HepG2 (cell line): ENCODE data around the gene AEBP1. TPM values are rescaled to one million over a fixed set of nuclear protein-coding genes. Genes with fewer than 3 reads are reported as not detected.

ENCODE experiments used
- ATAC-seq: fragments of 200-7000 bp; cut with Tn5 transposase; 3 replicates; pipeline ENCODE4 v1.9.1; 2020; ENCODE audit warnings: mild to moderate bottlenecking, moderate library complexity
- BruUV-seq: library from RNA; stranded (reverse); fragments of 400-500 nt; replicated peaks from 2 replicates; lab custom pipeline; 2021; lab: Mats Ljungman, UMichigan
- CTCF ChIA-PET: fragments of 300-600 bp; formaldehyde crosslinking; extraction: SDS; loops from one replicate; lab custom pipeline; 2021; ENCODE audit warnings: low total read pairs, inconsistent platforms, low intra/inter-chr PET ratio; lab: Yijun Ruan, JAX
- POLR2A ChIA-PET: fragments of 350-600 bp; sonication (Branson Sonifier 250); formaldehyde crosslinking; loops from one replicate; lab custom pipeline; 2020; ENCODE audit warnings: antibody characterized with exemption, inconsistent platforms; lab: Yijun Ruan, JAX
- DNase-seq: peaks from one replicate; pipeline ENCODE4 v3.0.0-alpha.2; 2015; ENCODE audit warnings: low spot score
- FAIRE-seq: peaks from 3 replicates; lab custom pipeline; 2011; peaks lifted over from hg19 to GRCh38; lab: Jason Lieb, UNC
- H2AFZ ChIP-seq: one replicate; pipeline ENCODE4 v1.6.1; 2011; ENCODE audit warnings: low read length, inconsistent platforms
- H3K27ac ChIP-seq: fragments of 300-600 bp; 3 replicates; pipeline ENCODE4 v1.8.0; 2011; ENCODE audit warnings: mixed run types, mild to moderate bottlenecking, mixed read lengths, low read length, inconsistent platforms; ENCODE audit not compliant: insufficient read depth; ENCODE audit errors: extremely low read length
- H3K27me3 ChIP-seq, 2 experiments: fragments of 200-600 bp in 1 of 2; 2 replicates in 1 of 2; 3 replicates in 1 of 2; pipeline versions ENCODE4 v1.6.0 to v1.8.0; 2011; ENCODE audit warnings: low read length in 2 of 2, mild to moderate bottlenecking in 2 of 2, moderate library complexity in 2 of 2, inconsistent platforms in 1 of 2; ENCODE audit not compliant: insufficient read depth in 2 of 2, control insufficient read depth in 1 of 2
- H3K36me3 ChIP-seq, 2 experiments: fragments of 200-600 bp in 1 of 2; replicated peaks in 1 of 2; 2 replicates in 1 of 2; 3 replicates in 1 of 2; pipeline versions ENCODE4 v1.5.1 to v1.8.0; 2011; ENCODE audit warnings: low read length in 2 of 2, inconsistent platforms in 1 of 2; ENCODE audit not compliant: insufficient read depth in 2 of 2, control insufficient read depth in 1 of 2
- H3K4me1 ChIP-seq: 2 replicates; pipeline ENCODE4 v1.5.1; 2012; ENCODE audit warnings: low read length, inconsistent platforms; ENCODE audit not compliant: insufficient read depth
- H3K4me2 ChIP-seq: 2 replicates; pipeline ENCODE4 v1.6.0; 2011; ENCODE audit warnings: low read depth, low read length, inconsistent platforms
- H3K4me3 ChIP-seq, 3 experiments: fragments of 200-600 bp in 1 of 3; sonication (generic), shearing (Covaris generic) in 1 of 3; replicated peaks in 1 of 3; 2 replicates each; pipeline ENCODE4 v1.5.1; 2011 to 2016; ENCODE audit warnings: low read length in 3 of 3, inconsistent platforms in 2 of 3, low read depth in 2 of 3, mild to moderate bottlenecking in 2 of 3, control low read depth in 1 of 3, mixed read lengths in 1 of 3; ENCODE audit not compliant: insufficient read depth in 1 of 3
- H3K79me2 ChIP-seq: one replicate; pipeline ENCODE4 v1.6.1; 2011; ENCODE audit warnings: low read length, inconsistent platforms; ENCODE audit not compliant: insufficient read depth
- H3K9ac ChIP-seq: 2 replicates; pipeline ENCODE4 v1.6.0; 2011; ENCODE audit warnings: mild to moderate bottlenecking, low read depth, low read length, inconsistent platforms; ENCODE audit not compliant: insufficient read depth
- H3K9me3 ChIP-seq: 2 replicates; pipeline ENCODE4 v1.5.1; 2012; ENCODE audit warnings: mild to moderate bottlenecking, low read length
- H4K20me1 ChIP-seq: 2 replicates; pipeline ENCODE4 v1.6.0; 2011; ENCODE audit warnings: inconsistent platforms, mild to moderate bottlenecking, low read length, moderate library complexity; ENCODE audit not compliant: insufficient read depth
- WGBS: methylation state at CpG from one replicate; pipeline ENCODE4 v1.1.6; 2017; ENCODE audit warnings: low lambda C conversion rate; 5-methylcytosine and 5-hydroxymethylcytosine counted together
- in situ Hi-C: cut with HindIII; loops from 2 replicates; pipeline ENCODE4 v1.10.0; 2017; ENCODE audit warnings: low pct_unique_long_range_greater_than_20kb; ENCODE audit not compliant: extremely low pct_ligation_motif_present
- intact Hi-C: fragments of 100-400 bp; cut with micrococcal nuclease; formaldehyde crosslinking; loops from one replicate; pipeline ENCODE4 v1.10.0; 2022; ENCODE audit not compliant: unreplicated experiment
- polyA plus RNA-seq, 8 experiments: library from polyadenylated mRNA; depleted of rRNA in 3 of 8; stranded (reverse) in 7 of 8; unstranded in 1 of 8; fragments of >200 nt; fragmentation: Illumina TruSeq in 4 of 8; extraction: Trizol in 4 of 8; gene quantifications; 2 replicates each; pipeline versions ENCODE4 v1.2.1 to v1.2.3, GENCODE V29; 2011 to 2016; ENCODE audit warnings: low read depth in 4 of 8, missing spikeins in 1 of 8, mixed read lengths in 1 of 8; ENCODE audit not compliant: insufficient read depth in 1 of 8
- total RNA-seq, 5 experiments: library from RNA; depleted of rRNA; stranded (reverse); fragments of >200 nt; fragmentation: Illumina TruSeq; extraction: Trizol; gene quantifications; 2 replicates each; pipeline ENCODE4 v1.2.3, GENCODE V29; 2016; ENCODE audit warnings: low read depth in 1 of 5
- TF ChIP-seq, protein P1 (sequence below): IDR thresholded peaks from 2 replicates; pipeline ENCODE4 v1.6.1; 2016; ENCODE audit warnings: low read depth, borderline replicate concordance
- TF ChIP-seq, protein P2 (sequence below): sonication (generic); formaldehyde crosslinking; IDR thresholded peaks from 2 replicates; pipeline ENCODE4 v1.5.0; 2020; ENCODE audit warnings: missing genetic modification reagents
- TF ChIP-seq, protein P3 (sequence below): sonication (generic); formaldehyde crosslinking; IDR thresholded peaks from 2 replicates; pipeline ENCODE4 v1.8.1; 2023; ENCODE audit warnings: missing genetic modification reagents, inconsistent platforms, borderline replicate concordance
- TF ChIP-seq, protein P4 (sequence below): sonication (generic); formaldehyde crosslinking; IDR thresholded peaks from 2 replicates; pipeline ENCODE4 v1.8.1; 2023; ENCODE audit warnings: mild to moderate bottlenecking, moderate library complexity, missing genetic modification reagents

AEBP1 gene
- total and polyA plus RNA-seq, 2 of the 13 experiments (the other 11 are each of a cell fraction or from before 2014, with no cell fraction given), result 0.22 to 0.55 TPM

DNA sequence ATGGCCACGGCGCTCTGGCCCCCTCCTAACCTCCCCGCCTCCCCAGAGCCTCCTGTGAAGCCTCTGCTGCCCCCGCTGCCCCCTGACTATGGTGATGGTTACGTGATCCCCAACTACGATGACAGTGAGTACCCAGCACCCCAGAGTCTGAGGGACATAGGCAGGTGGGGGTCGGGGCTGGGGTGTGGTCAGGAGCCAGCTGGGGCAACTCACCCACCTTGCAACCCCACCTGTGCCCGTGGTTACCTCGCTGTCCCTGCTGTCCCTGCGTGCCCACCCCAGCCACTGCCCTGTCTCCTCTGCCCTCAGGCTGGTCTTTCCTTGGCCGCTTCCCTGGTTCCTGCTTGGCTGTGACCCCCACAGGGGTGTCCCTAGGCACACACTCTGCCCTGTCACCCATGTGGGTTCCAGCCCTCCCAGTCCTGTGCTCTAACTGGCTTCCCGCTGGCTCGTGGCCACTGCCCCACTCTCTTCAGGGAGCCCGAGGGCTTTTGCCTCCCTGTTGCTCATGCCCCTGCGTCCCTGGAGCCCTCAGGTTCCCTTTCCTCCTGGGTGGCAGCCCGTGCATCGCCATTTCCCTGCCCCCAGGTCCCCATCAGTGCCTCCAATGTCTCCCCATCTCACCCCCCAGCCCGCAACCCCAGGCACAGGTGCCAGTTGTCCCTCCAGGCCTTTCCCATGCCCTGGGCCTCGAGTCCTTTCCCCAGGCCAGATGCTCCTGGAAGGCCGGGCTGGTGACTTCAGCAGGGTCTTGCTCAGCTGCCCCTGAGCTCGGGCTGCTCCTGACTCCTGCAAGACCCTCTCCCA is 4.0 kb downstream of the AEBP1 start (continued):
- TF ChIP-seq, protein P1, sequence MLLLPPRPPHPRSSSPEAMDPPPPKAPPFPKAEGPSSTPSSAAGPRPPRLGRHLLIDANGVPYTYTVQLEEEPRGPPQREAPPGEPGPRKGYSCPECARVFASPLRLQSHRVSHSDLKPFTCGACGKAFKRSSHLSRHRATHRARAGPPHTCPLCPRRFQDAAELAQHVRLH (CRISPR knock-in tag), result no peak
- TF ChIP-seq, protein P2, sequence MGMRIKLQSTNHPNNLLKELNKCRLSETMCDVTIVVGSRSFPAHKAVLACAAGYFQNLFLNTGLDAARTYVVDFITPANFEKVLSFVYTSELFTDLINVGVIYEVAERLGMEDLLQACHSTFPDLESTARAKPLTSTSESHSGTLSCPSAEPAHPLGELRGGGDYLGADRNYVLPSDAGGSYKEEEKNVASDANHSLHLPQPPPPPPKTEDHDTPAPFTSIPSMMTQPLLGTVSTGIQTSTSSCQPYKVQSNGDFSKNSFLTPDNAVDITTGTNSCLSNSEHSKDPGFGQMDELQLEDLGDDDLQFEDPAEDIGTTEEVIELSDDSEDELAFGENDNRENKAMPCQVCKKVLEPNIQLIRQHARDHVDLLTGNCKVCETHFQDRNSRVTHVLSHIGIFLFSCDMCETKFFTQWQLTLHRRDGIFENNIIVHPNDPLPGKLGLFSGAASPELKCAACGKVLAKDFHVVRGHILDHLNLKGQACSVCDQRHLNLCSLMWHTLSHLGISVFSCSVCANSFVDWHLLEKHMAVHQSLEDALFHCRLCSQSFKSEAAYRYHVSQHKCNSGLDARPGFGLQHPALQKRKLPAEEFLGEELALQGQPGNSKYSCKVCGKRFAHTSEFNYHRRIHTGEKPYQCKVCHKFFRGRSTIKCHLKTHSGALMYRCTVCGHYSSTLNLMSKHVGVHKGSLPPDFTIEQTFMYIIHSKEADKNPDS (CRISPR knock-in tag), result no peak
- TF ChIP-seq, protein P3, sequence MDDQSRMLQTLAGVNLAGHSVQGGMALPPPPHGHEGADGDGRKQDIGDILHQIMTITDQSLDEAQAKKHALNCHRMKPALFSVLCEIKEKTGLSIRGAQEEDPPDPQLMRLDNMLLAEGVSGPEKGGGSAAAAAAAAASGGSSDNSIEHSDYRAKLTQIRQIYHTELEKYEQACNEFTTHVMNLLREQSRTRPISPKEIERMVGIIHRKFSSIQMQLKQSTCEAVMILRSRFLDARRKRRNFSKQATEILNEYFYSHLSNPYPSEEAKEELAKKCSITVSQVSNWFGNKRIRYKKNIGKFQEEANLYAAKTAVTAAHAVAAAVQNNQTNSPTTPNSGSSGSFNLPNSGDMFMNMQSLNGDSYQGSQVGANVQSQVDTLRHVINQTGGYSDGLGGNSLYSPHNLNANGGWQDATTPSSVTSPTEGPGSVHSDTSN, result no peak

DNA sequence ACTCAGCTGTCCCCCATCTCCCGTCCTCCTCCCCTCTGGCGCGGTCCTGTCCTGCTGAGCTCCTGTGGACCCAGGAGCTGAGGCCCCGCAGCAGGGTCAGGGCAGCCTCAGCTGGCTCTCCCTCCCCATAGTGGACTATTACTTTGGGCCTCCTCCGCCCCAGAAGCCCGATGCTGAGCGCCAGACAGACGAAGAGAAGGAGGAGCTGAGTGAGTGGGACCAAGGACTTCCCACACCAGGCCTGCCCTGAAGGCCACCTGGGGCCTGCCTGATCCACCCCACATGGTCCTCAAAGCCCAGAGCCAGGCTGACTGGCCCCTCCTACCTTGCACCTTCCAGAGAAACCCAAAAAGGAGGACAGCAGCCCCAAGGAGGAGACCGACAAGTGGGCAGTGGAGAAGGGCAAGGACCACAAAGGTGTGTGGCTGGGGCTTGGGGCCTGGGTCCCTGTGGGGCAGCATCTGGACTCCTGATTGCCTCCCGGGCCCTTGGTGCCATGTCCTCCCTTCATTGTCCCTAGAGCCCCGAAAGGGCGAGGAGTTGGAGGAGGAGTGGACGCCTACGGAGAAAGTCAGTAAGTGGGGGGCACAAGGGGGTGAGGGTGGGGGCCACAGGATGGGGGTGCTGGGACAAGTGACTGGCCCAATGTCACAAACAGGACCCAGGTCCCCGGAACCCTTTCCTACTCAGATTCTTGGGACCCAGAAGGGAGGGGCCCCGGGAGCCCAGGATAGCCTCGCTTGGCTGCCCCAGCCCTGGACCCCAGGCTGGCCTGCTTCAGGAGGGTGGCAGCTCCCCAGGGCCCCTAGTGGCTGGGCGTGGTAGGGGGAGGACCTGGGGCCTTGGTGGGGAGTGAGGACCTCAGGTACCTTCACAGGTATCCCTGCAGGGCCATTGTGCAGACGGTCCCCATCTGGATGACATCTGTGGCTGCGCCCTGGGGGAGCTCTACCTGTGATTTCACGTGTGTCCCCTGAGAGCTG is 4.9 kb downstream of the AEBP1 start:
- no peaks in the 10 kb centered on the region for H3K9me3 ChIP-seq
- no peaks in the 10 kb centered on the region for H3K79me2 ChIP-seq
- ChIA-PET POLR2A (interaction anchor here (2.3 kb wide), 1 partner anchor 8 kb away, joined by 5 read pairs; no protein-coding TSS in a partner anchor), CTCF (no interaction called here)
- H3K36me3 ChIP-seq, result no peaks in the 10 kb centered on the region
- H2AFZ ChIP-seq, result no peak overlapping the region
- DNase-seq (no peak), ATAC-seq (peak; percentile 43), FAIRE-seq (no peak)
- TF ChIP-seq, protein P4, sequence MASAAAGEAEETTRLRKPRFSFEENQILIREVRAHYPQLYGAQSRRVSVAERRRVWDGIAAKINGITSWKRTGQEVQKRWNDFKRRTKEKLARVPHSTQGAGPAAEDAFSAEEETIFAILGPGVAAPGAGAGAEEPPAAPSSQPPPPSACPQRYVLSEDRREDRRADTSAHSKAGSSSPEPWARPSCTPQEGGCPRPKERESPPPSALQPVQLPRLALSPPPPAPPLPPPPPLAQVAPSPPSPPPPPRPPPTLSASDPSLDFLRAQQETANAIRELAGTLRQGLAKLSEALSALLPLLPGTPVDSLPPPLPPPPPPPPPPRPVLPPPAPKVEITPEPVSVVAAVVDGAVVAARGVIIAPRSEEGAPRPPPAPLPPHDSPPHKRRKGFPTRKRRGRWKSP (CRISPR knock-in tag), result no peak
- H3K4me1 ChIP-seq, result no peaks in the 10 kb centered on the region
- peaks cover 10 to 35% of the 10 kb centered on the region in 2 experiments; a peak in 4 of 5 replicates for H3K27me3 ChIP-seq
- no peak overlapping the region for H3K4me3 ChIP-seq
- no peak overlapping the region for H3K9ac ChIP-seq
- BruUV-seq, result no TSS peak
- in situ Hi-C loops, result no loop called here
- no peak overlapping the region for H3K27ac ChIP-seq
- H3K4me2 ChIP-seq, result no peak overlapping the region
- intact Hi-C loops, result no loop called here
- WGBS, result 46% methylated on average over 12 of the region's 21 CpGs
- H4K20me1 ChIP-seq, result no peaks in the 10 kb centered on the region
